Stimulated activated CD4-positive, alpha-beta T cell treated with anti-CD3 and anti-CD28 coated beads, Interleukin-12 subunit alpha, Interleukin-12 subunit beta, amount 100 ng/mL, for 24 hours (primary cell): ENCODE results near the gene ARHGAP26.

Experiments used
- DNase-seq, 2 experiments: peaks; one replicate each; pipeline ENCODE4 v3.0.0-alpha.2; 2020; ENCODE audit warnings: low read depth in 2 of 2

ARHGAP26 gene

GRCh38 chr5:143219696-143220095 lies 449.5 kb downstream of the ARHGAP26 start:
- no peak for DNase-seq

GRCh38 chr5:143220748-143221251 lies 450.6 kb downstream of the ARHGAP26 start:
- DNase-seq = no peak

- DNase-seq = no peak
Measured at GRCh38 chr5:143222287-143223231, 452.4 kb downstream of the ARHGAP26 start.

- DNase-seq = no peak
Measured at GRCh38 chr5:143224672-143225071, 454.5 kb downstream of the ARHGAP26 start.

GRCh38 chr5:143225511-143225910 lies 455.3 kb downstream of the ARHGAP26 start:
- no peak for DNase-seq

- no peak for DNase-seq
Measured at GRCh38 chr5:143226361-143226760, 456.2 kb downstream of the ARHGAP26 start.

- no peak for DNase-seq
Measured at GRCh38 chr5:143226872-143227271, 456.7 kb downstream of the ARHGAP26 start.

GRCh38 chr5:143227301-143227700 lies 457.1 kb downstream of the ARHGAP26 start:
- no peak for DNase-seq

GRCh38 chr5:143228597-143229293 lies 458.6 kb downstream of the ARHGAP26 start:
- DNase-seq = no peak

- no peak for DNase-seq
Measured at GRCh38 chr5:143229426-143229895, 459.3 kb downstream of the ARHGAP26 start.

- DNase-seq = no peak
Measured at GRCh38 chr5:143229896-143230675, 459.9 kb downstream of the ARHGAP26 start.

GRCh38 chr5:143230676-143230996 lies 460.5 kb downstream of the ARHGAP26 start:
- DNase-seq = no peak

GRCh38 chr5:143231416-143231815 lies 461.2 kb downstream of the ARHGAP26 start:
- no peak for DNase-seq

- no peak for DNase-seq
Measured at GRCh38 chr5:143231973-143232812, 462.0 kb downstream of the ARHGAP26 start.

GRCh38 chr5:143233031-143233430 lies 462.9 kb downstream of the ARHGAP26 start:
- DNase-seq = no peak

- DNase-seq = no peak
Measured at GRCh38 chr5:143234162-143234842, 464.1 kb downstream of the ARHGAP26 start.

GRCh38 chr5:143235423-143235822 lies 465.2 kb downstream of the ARHGAP26 start:
- no peak for DNase-seq

- DNase-seq = no peak
Measured at GRCh38 chr5:143236682-143237081, 466.5 kb downstream of the ARHGAP26 start.

GRCh38 chr5:143237664-143238063 lies 467.5 kb downstream of the ARHGAP26 start:
- DNase-seq = no peak

GRCh38 chr5:143238620-143239019 lies 468.4 kb downstream of the ARHGAP26 start:
- no peak for DNase-seq
